CD4-positive, alpha-beta T cell (primary cell): ENCODE results near the gene BEGAIN. TPM values are rescaled to one million over a fixed set of nuclear protein-coding genes. Genes with fewer than 3 reads are reported as not detected.

Source experiments
- ATAC-seq: fragments of 200-7000 bp; cut with Tn5 transposase; one replicate; pipeline ENCODE4 v1.10.0; 2022; ENCODE audit warnings: mild to moderate bottlenecking; ENCODE audit not compliant: poor library complexity
- CTCF ChIA-PET: fragments of 350-600 bp; sonication (Branson Sonifier 250); formaldehyde crosslinking; loops from one replicate; lab custom pipeline; 2021; ENCODE audit warnings: antibody characterized with exemption, inconsistent platforms; lab: Charles Lee
- POLR2A ChIA-PET: fragments of 350-600 bp; sonication (Branson Sonifier 250); formaldehyde crosslinking; loops from one replicate; lab custom pipeline; 2021; ENCODE audit warnings: antibody characterized with exemption, inconsistent platforms; lab: Charles Lee
- DNase-seq, 14 experiments: peaks; one replicate each; pipeline ENCODE4 v3.0.0-alpha.2; 2013 to 2020; ENCODE audit warnings: mixed read lengths in 2 of 14
- H3K27ac ChIP-seq, 2 donors: one replicate each; pipeline versions ENCODE4 v1.5.1 to v1.7.0; 2013; ENCODE audit warnings: low read length in 2 of 2, low read depth in 1 of 2, mild to moderate bottlenecking in 1 of 2
- H3K27me3 ChIP-seq, 2 experiments: 1 replicate in 1 of 2; 2 replicates in 1 of 2; pipeline versions ENCODE4 v1.6.1 to v1.7.0; 2013; ENCODE audit warnings: low read length in 2 of 2, control low read depth in 1 of 2, mild to moderate bottlenecking in 1 of 2, moderate library complexity in 1 of 2; ENCODE audit not compliant: insufficient read depth in 2 of 2, control insufficient read depth in 1 of 2
- H3K36me3 ChIP-seq: one replicate; pipeline ENCODE4 v1.6.1; 2013; ENCODE audit warnings: low read length, control low read depth; ENCODE audit not compliant: insufficient read depth
- H3K4me1 ChIP-seq: one replicate; pipeline ENCODE4 v1.6.1; 2013; ENCODE audit warnings: low read length, control low read depth; ENCODE audit not compliant: insufficient read depth
- H3K4me3 ChIP-seq: one replicate; pipeline ENCODE4 v1.5.1; 2013; ENCODE audit warnings: mild to moderate bottlenecking, low read length, moderate library complexity
- H3K9me3 ChIP-seq, 2 experiments: 1 replicate in 1 of 2; 2 replicates in 1 of 2; pipeline versions ENCODE4 v1.6.1 to v1.7.0; 2013; ENCODE audit warnings: low read length in 2 of 2, mild to moderate bottlenecking in 2 of 2, control low read depth in 1 of 2, moderate library complexity in 1 of 2; ENCODE audit not compliant: control insufficient read depth in 1 of 2, insufficient read depth in 1 of 2
- H3K27ac Mint-ChIP-seq: one replicate; pipeline ENCODE4 v1.8.0; 2020; ENCODE audit warnings: mixed read lengths
- H3K27me3 Mint-ChIP-seq: one replicate; pipeline ENCODE4 v1.8.0; 2021; ENCODE audit warnings: mixed read lengths
- H3K36me3 Mint-ChIP-seq: one replicate; pipeline ENCODE4 v1.8.0; 2021; ENCODE audit warnings: low read depth, mixed read lengths
- H3K4me1 Mint-ChIP-seq: one replicate; pipeline ENCODE4 v1.8.0; 2021; ENCODE audit warnings: low read depth, mixed read lengths
- H3K4me3 Mint-ChIP-seq: one replicate; pipeline ENCODE4 v1.8.0; 2020; ENCODE audit warnings: mild to moderate bottlenecking, mixed read lengths
- H3K9me3 Mint-ChIP-seq: one replicate; pipeline ENCODE4 v1.8.0; 2020; ENCODE audit warnings: mixed read lengths
- CTCF ChIP-seq: fragments of 200-600 bp; IDR thresholded peaks from one replicate; pipeline ENCODE4 v1.8.0; 2022; ENCODE audit warnings: antibody characterized with exemption, mild to moderate bottlenecking
- intact Hi-C, 2 experiments: fragments of 100-400 bp; cut with DNase I in 1 of 2; cut with micrococcal nuclease in 1 of 2; formaldehyde crosslinking; loops; one replicate each; pipeline versions ENCODE4 v1.15.1 to v1.9.0; 2023 to 2025; cut with DNase I, micrococcal nuclease
- total RNA-seq, 174 experiments: library from RNA in 2 of 174; stranded (reverse) in 2 of 174; gene quantifications; one replicate each; pipeline ENCODE4 v1.2.3 and lab custom pipeline; 2021 to 2026

The BEGAIN gene
- total RNA-seq, 2 experiments from 2014 or later: 1.5 to 2.0 TPM

DNA sequence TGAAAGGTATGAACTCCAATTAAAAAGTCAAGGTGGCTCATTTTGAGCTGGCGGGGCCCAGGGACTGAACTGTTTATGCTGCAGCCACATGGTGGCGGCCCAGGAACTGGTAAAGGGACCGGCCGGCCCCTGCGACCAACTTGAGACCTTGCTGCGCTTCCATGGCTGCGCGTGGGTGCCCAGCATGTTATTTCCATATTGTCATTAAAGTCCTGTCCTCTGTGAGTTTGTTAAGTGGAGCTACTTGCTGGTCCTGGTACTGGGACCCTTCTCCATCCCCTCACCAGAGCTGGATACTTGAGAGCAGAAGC, 62.3 kb downstream of the BEGAIN start:
- CTCF ChIA-PET: interaction anchor here (0.8 to 1.6 kb wide), 2 partner anchors 121 to 129 kb away, joined by 3 to 11 read pairs; no protein-coding TSS in a partner anchor
- no peaks in the 10 kb centered on the region for H3K4me1 Mint-ChIP-seq
- ATAC-seq: no peak
- H3K36me3 ChIP-seq: peaks cover 10% of the 10 kb centered on the region
- intact Hi-C loops: loop anchor here (1.0 to 10.0 kb wide), 5 partner anchors 120 to 1102 kb away; no protein-coding TSS in a partner anchor
- no peaks in the 10 kb centered on the region for H3K9me3 Mint-ChIP-seq
- TF ChIP-seq CTCF: peak; percentile 55
- H3K27me3 ChIP-seq: no peaks in the 10 kb centered on the region
- H3K27me3 Mint-ChIP-seq: no peaks in the 10 kb centered on the region
- POLR2A ChIA-PET: interaction anchor here (1.1 to 1.8 kb wide), 2 partner anchors 121 to 129 kb away, joined by 3 to 9 read pairs; no protein-coding TSS in a partner anchor
- H3K27ac Mint-ChIP-seq: no peak overlapping the region
- peak in 5 of 14 experiments; percentile 12 to 59 (median 27) for DNase-seq
- H3K27ac ChIP-seq: no peak overlapping the region
- H3K36me3 Mint-ChIP-seq: no peaks in the 10 kb centered on the region
- peaks cover 0 to 3% of the 10 kb centered on the region in 2 experiments for H3K9me3 ChIP-seq
- no peaks in the 10 kb centered on the region for H3K4me1 ChIP-seq
- H3K4me3 Mint-ChIP-seq: no peak overlapping the region
- H3K4me3 ChIP-seq: no peak overlapping the region

- DNase-seq: peak in 1 of 14 experiments; percentile 4
- no peak for TF ChIP-seq CTCF
- Mint-ChIP-seq H3K27me3 (no peaks in the 10 kb centered on the region), H3K36me3 (no peaks in the 10 kb centered on the region), H3K4me1 (no peaks in the 10 kb centered on the region), H3K9me3 (no peaks in the 10 kb centered on the region), H3K4me3 (no peak overlapping the region), H3K27ac (no peak overlapping the region)
- H3K36me3 ChIP-seq: peaks cover 10% of the 10 kb centered on the region
- H3K27me3 ChIP-seq: no peaks in the 10 kb centered on the region
- no peak overlapping the region for H3K27ac ChIP-seq
- POLR2A ChIA-PET: interaction anchor here (1.1 to 1.8 kb wide), 2 partner anchors 121 to 129 kb away, joined by 3 to 9 read pairs; no protein-coding TSS in a partner anchor
- intact Hi-C loops: loop anchor here in 1 of 2 experiments (2.0 to 10.0 kb wide), 3 partner anchors 120 to 1100 kb away; no protein-coding TSS in a partner anchor
- no peak for ATAC-seq
- peaks cover 0 to 3% of the 10 kb centered on the region in 2 experiments for H3K9me3 ChIP-seq
- no peaks in the 10 kb centered on the region for H3K4me1 ChIP-seq
- no peak overlapping the region for H3K4me3 ChIP-seq
- CTCF ChIA-PET: interaction anchor here (0.8 to 1.6 kb wide), 2 partner anchors 122 to 129 kb away, joined by 3 to 11 read pairs; no protein-coding TSS in a partner anchor
These were observed 62.8 kb downstream of the BEGAIN start for GRCh38 chr14:100524233-100524932.

DNA sequence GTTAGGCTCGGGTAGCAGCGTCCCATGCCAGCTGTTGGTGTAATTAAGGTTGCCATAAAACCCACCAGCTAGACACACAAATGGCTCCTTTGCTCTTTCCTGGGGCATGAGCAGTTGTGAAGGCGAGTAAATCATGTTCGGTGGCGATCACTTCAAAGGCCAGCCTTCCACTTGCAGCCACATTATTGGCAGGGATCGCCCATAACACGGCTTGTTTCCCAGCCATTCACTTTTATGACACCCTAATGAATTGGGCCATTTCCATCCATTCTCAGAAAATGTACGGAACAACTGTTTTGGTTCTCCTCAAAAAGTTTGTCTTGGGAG, 63.4 kb downstream of the BEGAIN start:
- Histone ChIP-seq H3K36me3 (peaks cover 10% of the 10 kb centered on the region), H3K27ac (no peak overlapping the region), H3K9me3 (peaks cover 0 to 3% of the 10 kb centered on the region in 2 experiments), H3K4me3 (no peak overlapping the region), H3K4me1 (no peaks in the 10 kb centered on the region), H3K27me3 (no peaks in the 10 kb centered on the region)
- intact Hi-C loops: loop anchor here in 1 of 2 experiments (2.0 to 10.0 kb wide), 3 partner anchors 121 to 1101 kb away; no protein-coding TSS in a partner anchor
- ATAC-seq (no peak), DNase-seq (no peak)
- POLR2A ChIA-PET: no interaction called here
- Mint-ChIP-seq H3K27me3 (no peaks in the 10 kb centered on the region), H3K9me3 (no peaks in the 10 kb centered on the region), H3K27ac (no peak overlapping the region), H3K4me3 (no peak overlapping the region), H3K4me1 (no peaks in the 10 kb centered on the region), H3K36me3 (no peaks in the 10 kb centered on the region)
- CTCF ChIA-PET: no interaction called here
- no peak for TF ChIP-seq CTCF
